WTC11 (cell line): ENCODE measurements around the gene MSLN. TPM values are rescaled to one million over a fixed set of nuclear protein-coding genes. Genes with fewer than 3 reads are reported as not detected.

Experiments used
- ATAC-seq: fragments of 200-7000 bp; cut with Tn5 transposase; 2 replicates; pipeline ENCODE4 v1.10.0; 2021; ENCODE audit warnings: mild to moderate bottlenecking, moderate library complexity
- CTCF ChIA-PET: fragments of 300-600 bp; sonication (Branson Sonifier 250); formaldehyde crosslinking; loops from one replicate; lab custom pipeline; 2021; ENCODE audit warnings: antibody characterized with exemption; lab: Charles Lee
- POLR2A ChIA-PET: fragments of 350-600 bp; sonication (Branson Sonifier 250); formaldehyde crosslinking; loops from one replicate; lab custom pipeline; 2021; ENCODE audit warnings: antibody characterized with exemption; lab: Charles Lee
- DNase-seq: peaks from one replicate; pipeline ENCODE4 v3.0.0; 2021; ENCODE audit warnings: low spot score
- H3K27ac Mint-ChIP-seq: 2 replicates; pipeline ENCODE4 v1.8.0; 2021; ENCODE audit warnings: mixed read lengths
- H3K27me3 Mint-ChIP-seq: 2 replicates; pipeline ENCODE4 v1.8.0; 2021; ENCODE audit warnings: low read depth, mild to moderate bottlenecking, moderate library complexity, mixed read lengths
- H3K36me3 Mint-ChIP-seq: 2 replicates; pipeline ENCODE4 v1.8.0; 2021; ENCODE audit warnings: mixed read lengths
- H3K4me1 Mint-ChIP-seq: 2 replicates; pipeline ENCODE4 v1.8.0; 2022; ENCODE audit warnings: mixed read lengths
- H3K4me3 Mint-ChIP-seq: 2 replicates; pipeline ENCODE4 v1.8.0; 2021; ENCODE audit warnings: mild to moderate bottlenecking, moderate library complexity, mixed read lengths
- H3K9me3 Mint-ChIP-seq: 2 replicates; pipeline ENCODE4 v1.8.0; 2021; ENCODE audit warnings: mixed read lengths
- ARID4B ChIP-seq: sonication (generic); formaldehyde crosslinking; IDR thresholded peaks from 2 replicates; pipeline ENCODE4 v1.8.0; 2023; ENCODE audit warnings: missing genetic modification reagents, mild to moderate bottlenecking, borderline replicate concordance
- E2F4 ChIP-seq: sonication (generic); formaldehyde crosslinking; IDR thresholded peaks from 2 replicates; pipeline ENCODE4 v1.8.1; 2022; ENCODE audit warnings: low read depth, mild to moderate bottlenecking, moderate library complexity, missing genetic modification reagents, borderline replicate concordance
- ELF4 ChIP-seq: sonication (generic); formaldehyde crosslinking; IDR thresholded peaks from 2 replicates; pipeline ENCODE4 v1.8.1; 2022; ENCODE audit warnings: low read depth, mild to moderate bottlenecking, moderate library complexity, missing genetic modification reagents
- EMX1 ChIP-seq: fragments of 250-450 bp; sonication (Bioruptor Pico); IDR thresholded peaks from 2 replicates; pipeline ENCODE4 v1.8.0; 2021; ENCODE audit warnings: mild to moderate bottlenecking
- FOXJ3 ChIP-seq: sonication (generic); formaldehyde crosslinking; IDR thresholded peaks from 2 replicates; pipeline ENCODE4 v1.9.0; 2021; ENCODE audit warnings: missing genetic modification reagents, mild to moderate bottlenecking, borderline replicate concordance
- FOXP1 ChIP-seq: sonication (generic); formaldehyde crosslinking; IDR thresholded peaks from 2 replicates; pipeline ENCODE4 v1.8.0; 2022; ENCODE audit warnings: missing genetic modification reagents, mild to moderate bottlenecking, moderate library complexity, borderline replicate concordance
- GRHL2 ChIP-seq: fragments of 250-450 bp; sonication (Bioruptor Pico); IDR thresholded peaks from 2 replicates; pipeline ENCODE4 v1.8.0; 2022; ENCODE audit warnings: mild to moderate bottlenecking, moderate library complexity; ENCODE audit not compliant: insufficient replicate concordance, severe bottlenecking
- KAT7 ChIP-seq: sonication (generic); formaldehyde crosslinking; IDR thresholded peaks from 2 replicates; pipeline ENCODE4 v1.8.1; 2023; ENCODE audit warnings: missing genetic modification reagents, mild to moderate bottlenecking, borderline replicate concordance
- MXD4 ChIP-seq: fragments of 250-450 bp; sonication (Bioruptor Pico); IDR thresholded peaks from 2 replicates; pipeline ENCODE4 v1.8.0; 2021; ENCODE audit warnings: mild to moderate bottlenecking, moderate library complexity, borderline replicate concordance
- NFATC4 ChIP-seq: fragments of 250-450 bp; sonication (Bioruptor Pico); IDR thresholded peaks from 2 replicates; pipeline ENCODE4 v1.9.0; 2021; ENCODE audit warnings: mild to moderate bottlenecking
- NFE2L1 ChIP-seq: sonication (generic); formaldehyde crosslinking; IDR thresholded peaks from 2 replicates; pipeline ENCODE4 v1.8.1; 2023; ENCODE audit warnings: missing genetic modification reagents
- OVOL2 ChIP-seq: fragments of 250-450 bp; sonication (Bioruptor Pico); IDR thresholded peaks from 2 replicates; pipeline ENCODE4 v1.9.0; 2021; ENCODE audit warnings: mild to moderate bottlenecking, borderline replicate concordance
- RELA ChIP-seq: sonication (generic); formaldehyde crosslinking; IDR thresholded peaks from 2 replicates; pipeline ENCODE4 v1.8.1; 2022; ENCODE audit warnings: missing genetic modification reagents, mild to moderate bottlenecking, borderline replicate concordance
- SOX15 ChIP-seq: fragments of 250-450 bp; sonication (Bioruptor Pico); IDR thresholded peaks from 2 replicates; pipeline ENCODE4 v1.9.0; 2021; ENCODE audit warnings: mild to moderate bottlenecking
- TEAD1 ChIP-seq: sonication (generic); formaldehyde crosslinking; IDR thresholded peaks from 2 replicates; pipeline ENCODE4 v1.8.0; 2022; ENCODE audit warnings: mild to moderate bottlenecking, missing genetic modification reagents
- TEAD4 ChIP-seq: sonication (generic); formaldehyde crosslinking; IDR thresholded peaks from 2 replicates; pipeline ENCODE4 v1.8.0; 2022; ENCODE audit warnings: mild to moderate bottlenecking, missing genetic modification reagents
- ZNF121 ChIP-seq: sonication (generic); formaldehyde crosslinking; IDR thresholded peaks from 2 replicates; pipeline ENCODE4 v1.8.0; 2023; ENCODE audit warnings: missing genetic modification reagents
- ZNF317 ChIP-seq: sonication (generic); formaldehyde crosslinking; IDR thresholded peaks from 2 replicates; pipeline ENCODE4 v1.8.1; 2023; ENCODE audit warnings: low read depth, mild to moderate bottlenecking, moderate library complexity, missing genetic modification reagents, borderline replicate concordance
- ZNF396 ChIP-seq: fragments of 250-450 bp; sonication (Bioruptor Pico); IDR thresholded peaks from 2 replicates; pipeline ENCODE4 v1.8.0; 2021; ENCODE audit warnings: mild to moderate bottlenecking, moderate library complexity, borderline replicate concordance
- ZNF416 ChIP-seq: fragments of 250-450 bp; sonication (Bioruptor Pico); IDR thresholded peaks from 2 replicates; pipeline ENCODE4 v1.9.0; 2021; ENCODE audit warnings: mild to moderate bottlenecking, inconsistent platforms
- ZNF423 ChIP-seq: fragments of 250-450 bp; sonication (Bioruptor Pico); IDR thresholded peaks from 2 replicates; pipeline ENCODE4 v2.1.2; 2022; ENCODE audit warnings: mild to moderate bottlenecking, moderate library complexity
- ZNF512 ChIP-seq: sonication (generic); formaldehyde crosslinking; IDR thresholded peaks from 2 replicates; pipeline ENCODE4 v1.8.1; 2022; ENCODE audit warnings: missing genetic modification reagents, borderline replicate concordance
- total RNA-seq: library from RNA; stranded (reverse); gene quantifications from 3 replicates; pipeline ENCODE4 v1.2.3, GENCODE V29; 2021
- TF ChIP-seq, protein P1 (sequence below): fragments of 250-450 bp; sonication (Bioruptor Pico); IDR thresholded peaks from 2 replicates; pipeline ENCODE4 v2.1.2; 2022; ENCODE audit warnings: mild to moderate bottlenecking, moderate library complexity
- TF ChIP-seq, protein P2 (sequence below): sonication (generic); formaldehyde crosslinking; IDR thresholded peaks from 2 replicates; pipeline ENCODE4 v1.8.0; 2022; ENCODE audit warnings: mild to moderate bottlenecking, missing genetic modification reagents
- TF ChIP-seq, protein P3 (sequence below): sonication (generic); formaldehyde crosslinking; IDR thresholded peaks from 2 replicates; pipeline ENCODE4 v1.8.0; 2022; ENCODE audit warnings: mild to moderate bottlenecking, missing genetic modification reagents
- TF ChIP-seq, protein P4 (sequence below): sonication (generic); formaldehyde crosslinking; conservative IDR thresholded peaks from 2 replicates; pipeline ENCODE4 v1.8.1; 2022; ENCODE audit warnings: mild to moderate bottlenecking, missing genetic modification reagents

MSLN gene
- total RNA-seq, 1 experiment from 2014 or later, result 0.20 TPM

DNA sequence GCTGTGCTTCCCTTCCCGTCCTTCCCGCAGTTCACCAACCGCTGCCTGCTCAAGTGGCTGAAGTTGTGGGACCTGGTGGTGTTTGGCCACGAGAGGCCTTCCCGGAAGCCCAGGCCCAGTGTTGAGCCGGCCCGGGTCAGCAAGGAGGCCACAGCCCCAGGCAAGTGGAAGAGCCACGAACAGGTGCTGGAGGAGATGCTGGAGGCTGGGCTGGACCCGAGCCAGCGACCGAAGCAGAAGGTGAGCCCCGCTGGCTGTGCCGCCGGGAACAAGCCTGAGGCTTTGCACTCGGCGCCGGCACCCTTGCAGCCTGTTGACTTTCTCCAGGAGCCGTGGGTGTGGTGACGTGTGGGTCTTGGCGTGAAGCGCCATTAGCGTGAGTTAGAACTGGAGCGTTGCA, 30.6 kb downstream of the MSLN start:
- no peak for DNase-seq
- no peaks in the 10 kb centered on the region for H3K27me3 Mint-ChIP-seq
- H3K9me3 Mint-ChIP-seq, result no peaks in the 10 kb centered on the region
- no peak for ATAC-seq
- no peaks in the 10 kb centered on the region for H3K4me1 Mint-ChIP-seq
- H3K4me3 Mint-ChIP-seq, result no peak overlapping the region
- ChIA-PET POLR2A (no interaction called here), CTCF (no interaction called here)
- peaks cover 11% of the 10 kb centered on the region for H3K36me3 Mint-ChIP-seq
- TF ChIP-seq TEAD1 (no peak), NFATC4 (no peak), MXD4 (CRISPR knock-in tag) (no peak), ZNF512 (CRISPR knock-in tag) (no peak), SOX15 (no peak), ZNF423 (CRISPR knock-in tag) (no peak), TEAD4 (CRISPR knock-in tag) (no peak), FOXP1 (CRISPR knock-in tag) (no peak), OVOL2 (no peak), EMX1 (CRISPR knock-in tag) (no peak), ELF4 (CRISPR knock-in tag) (no peak), E2F4 (CRISPR knock-in tag) (no peak), GRHL2 (CRISPR knock-in tag) (no peak)
- TF ChIP-seq, protein P1, sequence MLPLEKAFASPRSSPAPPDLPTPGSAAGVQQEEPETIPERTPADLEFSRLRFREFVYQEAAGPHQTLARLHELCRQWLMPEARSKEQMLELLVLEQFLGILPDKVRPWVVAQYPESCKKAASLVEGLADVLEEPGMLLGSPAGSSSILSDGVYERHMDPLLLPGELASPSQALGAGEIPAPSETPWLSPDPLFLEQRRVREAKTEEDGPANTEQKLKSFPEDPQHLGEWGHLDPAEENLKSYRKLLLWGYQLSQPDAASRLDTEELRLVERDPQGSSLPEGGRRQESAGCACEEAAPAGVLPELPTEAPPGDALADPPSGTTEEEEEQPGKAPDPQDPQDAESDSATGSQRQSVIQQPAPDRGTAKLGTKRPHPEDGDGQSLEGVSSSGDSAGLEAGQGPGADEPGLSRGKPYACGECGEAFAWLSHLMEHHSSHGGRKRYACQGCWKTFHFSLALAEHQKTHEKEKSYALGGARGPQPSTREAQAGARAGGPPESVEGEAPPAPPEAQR (CRISPR knock-in tag), result no peak
- TF ChIP-seq, protein P2, sequence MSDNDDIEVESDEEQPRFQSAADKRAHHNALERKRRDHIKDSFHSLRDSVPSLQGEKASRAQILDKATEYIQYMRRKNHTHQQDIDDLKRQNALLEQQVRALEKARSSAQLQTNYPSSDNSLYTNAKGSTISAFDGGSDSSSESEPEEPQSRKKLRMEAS (CRISPR knock-in tag), result no peak
- H3K27ac Mint-ChIP-seq, result no peak overlapping the region

GRCh38 chr16:792221-792995, 31.9 kb downstream of the MSLN start:
- no peak overlapping the region for H3K4me3 Mint-ChIP-seq
- H3K27me3 Mint-ChIP-seq, result no peaks in the 10 kb centered on the region
- no peak for DNase-seq
- H3K9me3 Mint-ChIP-seq, result no peaks in the 10 kb centered on the region
- POLR2A ChIA-PET, result no interaction called here
- CTCF ChIA-PET, result no interaction called here
- ATAC-seq, result no peak
- H3K36me3 Mint-ChIP-seq, result peaks cover 16% of the 10 kb centered on the region
- H3K27ac Mint-ChIP-seq, result no peak overlapping the region
- no peaks in the 10 kb centered on the region for H3K4me1 Mint-ChIP-seq
- TF ChIP-seq ZNF121 (CRISPR knock-in tag) (no peak), ARID4B (CRISPR knock-in tag) (no peak), FOXJ3 (CRISPR knock-in tag) (no peak), NFE2L1 (CRISPR knock-in tag) (no peak), KAT7 (CRISPR knock-in tag) (no peak), ZNF416 (no peak), ZNF396 (CRISPR knock-in tag) (no peak), SOX15 (no peak), ZNF317 (no peak), RELA (CRISPR knock-in tag) (no peak)
- TF ChIP-seq, protein P3, sequence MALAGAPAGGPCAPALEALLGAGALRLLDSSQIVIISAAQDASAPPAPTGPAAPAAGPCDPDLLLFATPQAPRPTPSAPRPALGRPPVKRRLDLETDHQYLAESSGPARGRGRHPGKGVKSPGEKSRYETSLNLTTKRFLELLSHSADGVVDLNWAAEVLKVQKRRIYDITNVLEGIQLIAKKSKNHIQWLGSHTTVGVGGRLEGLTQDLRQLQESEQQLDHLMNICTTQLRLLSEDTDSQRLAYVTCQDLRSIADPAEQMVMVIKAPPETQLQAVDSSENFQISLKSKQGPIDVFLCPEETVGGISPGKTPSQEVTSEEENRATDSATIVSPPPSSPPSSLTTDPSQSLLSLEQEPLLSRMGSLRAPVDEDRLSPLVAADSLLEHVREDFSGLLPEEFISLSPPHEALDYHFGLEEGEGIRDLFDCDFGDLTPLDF (CRISPR knock-in tag), result no peak
- TF ChIP-seq, protein P4, sequence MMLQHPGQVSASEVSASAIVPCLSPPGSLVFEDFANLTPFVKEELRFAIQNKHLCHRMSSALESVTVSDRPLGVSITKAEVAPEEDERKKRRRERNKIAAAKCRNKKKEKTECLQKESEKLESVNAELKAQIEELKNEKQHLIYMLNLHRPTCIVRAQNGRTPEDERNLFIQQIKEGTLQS (CRISPR knock-in tag), result no peak
